OCI-LY7 (cell line): ENCODE results near the gene MRPS11.

Experiments
- CTCF ChIP-seq: fragments of 200-600 bp; sonication (generic); conservative IDR thresholded peaks from 2 replicates; pipeline ENCODE4 v1.5.1; 2014; ENCODE audit warnings: mild to moderate bottlenecking, antibody characterized with exemption, low read length, moderate library complexity, mixed read lengths
- EZH2phosphoT487 ChIP-seq: fragments of 200-600 bp; sonication (generic); IDR thresholded peaks from 2 replicates; pipeline ENCODE4 v1.6.1; 2018; ENCODE audit warnings: low read depth, borderline replicate concordance, mild to moderate bottlenecking, mixed run types, antibody characterized with exemption, low read length, moderate library complexity, mixed read lengths

- no peak for TF ChIP-seq CTCF
- TF ChIP-seq EZH2phosphoT487 = no peak
Measured at GRCh38 chr15:88428053-88428452, 39.5 kb upstream of the MRPS11 start.
